ENCODE results near the gene MCAM. TPM values are rescaled to one million over a fixed set of nuclear protein-coding genes. Genes with fewer than 3 reads are reported as not detected.

The MCAM gene
- total and polyA plus RNA-seq, 4 donors = 2.2 to 49.6 (median 9.3) TPM

DNA sequence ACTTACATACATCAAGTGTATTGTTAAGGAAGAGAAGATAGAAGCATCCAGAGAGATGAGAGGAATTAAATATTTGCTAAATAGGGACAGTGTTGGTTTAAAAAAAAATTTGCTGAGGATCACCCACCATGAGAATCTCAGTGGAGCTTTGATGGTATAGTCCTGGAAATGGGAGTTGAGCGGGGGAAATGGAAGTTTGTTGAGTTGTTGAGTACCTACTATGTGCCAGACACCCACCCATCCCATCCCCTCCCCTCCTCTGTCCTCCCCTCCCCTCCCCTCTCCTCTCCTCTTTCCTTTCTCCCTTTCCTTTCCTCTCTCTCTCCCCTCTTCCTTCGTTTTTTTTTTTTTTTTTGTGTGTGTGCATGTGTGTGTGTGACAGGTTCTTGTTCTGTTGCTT lies 34.3 kb upstream of the MCAM start:
- peaks cover 1 to 19% (median 12%) of the 10 kb centered on the region in 4 donors for H3K4me1 ChIP-seq (ENCODE audit: control insufficient read depth in 4 of 4, insufficient read depth in 4 of 4, low read length in 3 of 4)
- no peak overlapping the region for H3K9ac ChIP-seq (ENCODE audit: low read depth in 1 of 2, low read length in 2 of 2)
- no peak overlapping the region for H3K4me3 ChIP-seq (ENCODE audit: low read depth in 1 of 3, low read length in 3 of 3)
- H3K27ac ChIP-seq (ENCODE audit: low read depth in 1 of 2, low read length in 2 of 2) = no peak overlapping the region
- TF ChIP-seq, protein P1, sequence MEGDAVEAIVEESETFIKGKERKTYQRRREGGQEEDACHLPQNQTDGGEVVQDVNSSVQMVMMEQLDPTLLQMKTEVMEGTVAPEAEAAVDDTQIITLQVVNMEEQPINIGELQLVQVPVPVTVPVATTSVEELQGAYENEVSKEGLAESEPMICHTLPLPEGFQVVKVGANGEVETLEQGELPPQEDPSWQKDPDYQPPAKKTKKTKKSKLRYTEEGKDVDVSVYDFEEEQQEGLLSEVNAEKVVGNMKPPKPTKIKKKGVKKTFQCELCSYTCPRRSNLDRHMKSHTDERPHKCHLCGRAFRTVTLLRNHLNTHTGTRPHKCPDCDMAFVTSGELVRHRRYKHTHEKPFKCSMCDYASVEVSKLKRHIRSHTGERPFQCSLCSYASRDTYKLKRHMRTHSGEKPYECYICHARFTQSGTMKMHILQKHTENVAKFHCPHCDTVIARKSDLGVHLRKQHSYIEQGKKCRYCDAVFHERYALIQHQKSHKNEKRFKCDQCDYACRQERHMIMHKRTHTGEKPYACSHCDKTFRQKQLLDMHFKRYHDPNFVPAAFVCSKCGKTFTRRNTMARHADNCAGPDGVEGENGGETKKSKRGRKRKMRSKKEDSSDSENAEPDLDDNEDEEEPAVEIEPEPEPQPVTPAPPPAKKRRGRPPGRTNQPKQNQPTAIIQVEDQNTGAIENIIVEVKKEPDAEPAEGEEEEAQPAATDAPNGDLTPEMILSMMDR (IDR thresholded peaks at IDR 0.05; ENCODE audit: low read depth, low read length, missing input control) = no peak
- TF ChIP-seq, protein P2, sequence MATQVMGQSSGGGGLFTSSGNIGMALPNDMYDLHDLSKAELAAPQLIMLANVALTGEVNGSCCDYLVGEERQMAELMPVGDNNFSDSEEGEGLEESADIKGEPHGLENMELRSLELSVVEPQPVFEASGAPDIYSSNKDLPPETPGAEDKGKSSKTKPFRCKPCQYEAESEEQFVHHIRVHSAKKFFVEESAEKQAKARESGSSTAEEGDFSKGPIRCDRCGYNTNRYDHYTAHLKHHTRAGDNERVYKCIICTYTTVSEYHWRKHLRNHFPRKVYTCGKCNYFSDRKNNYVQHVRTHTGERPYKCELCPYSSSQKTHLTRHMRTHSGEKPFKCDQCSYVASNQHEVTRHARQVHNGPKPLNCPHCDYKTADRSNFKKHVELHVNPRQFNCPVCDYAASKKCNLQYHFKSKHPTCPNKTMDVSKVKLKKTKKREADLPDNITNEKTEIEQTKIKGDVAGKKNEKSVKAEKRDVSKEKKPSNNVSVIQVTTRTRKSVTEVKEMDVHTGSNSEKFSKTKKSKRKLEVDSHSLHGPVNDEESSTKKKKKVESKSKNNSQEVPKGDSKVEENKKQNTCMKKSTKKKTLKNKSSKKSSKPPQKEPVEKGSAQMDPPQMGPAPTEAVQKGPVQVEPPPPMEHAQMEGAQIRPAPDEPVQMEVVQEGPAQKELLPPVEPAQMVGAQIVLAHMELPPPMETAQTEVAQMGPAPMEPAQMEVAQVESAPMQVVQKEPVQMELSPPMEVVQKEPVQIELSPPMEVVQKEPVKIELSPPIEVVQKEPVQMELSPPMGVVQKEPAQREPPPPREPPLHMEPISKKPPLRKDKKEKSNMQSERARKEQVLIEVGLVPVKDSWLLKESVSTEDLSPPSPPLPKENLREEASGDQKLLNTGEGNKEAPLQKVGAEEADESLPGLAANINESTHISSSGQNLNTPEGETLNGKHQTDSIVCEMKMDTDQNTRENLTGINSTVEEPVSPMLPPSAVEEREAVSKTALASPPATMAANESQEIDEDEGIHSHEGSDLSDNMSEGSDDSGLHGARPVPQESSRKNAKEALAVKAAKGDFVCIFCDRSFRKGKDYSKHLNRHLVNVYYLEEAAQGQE (IDR thresholded peaks at IDR 0.05) = no peak
- TF ChIP-seq YY1 (IDR thresholded peaks at IDR 0.05) (no peak), FOXA2 (IDR thresholded peaks at IDR 0.05) (no peak)
- WGBS = 46% methylated on average over 2 of the region's 2 CpGs
- no peaks in the 10 kb centered on the region for H3K36me3 ChIP-seq (ENCODE audit: control insufficient read depth in 4 of 4, insufficient read depth in 3 of 4, low read depth in 1 of 4, low read length in 3 of 4)
- DNase-seq (ENCODE audit: low spot score) = no peak
- H3K9me3 ChIP-seq (ENCODE audit: control insufficient read depth in 4 of 4, low read length in 3 of 4) = no peaks in the 10 kb centered on the region
- no peaks in the 10 kb centered on the region for H3K27me3 ChIP-seq (ENCODE audit: control insufficient read depth in 4 of 4, insufficient read depth in 4 of 4, low read length in 3 of 4)

DNA sequence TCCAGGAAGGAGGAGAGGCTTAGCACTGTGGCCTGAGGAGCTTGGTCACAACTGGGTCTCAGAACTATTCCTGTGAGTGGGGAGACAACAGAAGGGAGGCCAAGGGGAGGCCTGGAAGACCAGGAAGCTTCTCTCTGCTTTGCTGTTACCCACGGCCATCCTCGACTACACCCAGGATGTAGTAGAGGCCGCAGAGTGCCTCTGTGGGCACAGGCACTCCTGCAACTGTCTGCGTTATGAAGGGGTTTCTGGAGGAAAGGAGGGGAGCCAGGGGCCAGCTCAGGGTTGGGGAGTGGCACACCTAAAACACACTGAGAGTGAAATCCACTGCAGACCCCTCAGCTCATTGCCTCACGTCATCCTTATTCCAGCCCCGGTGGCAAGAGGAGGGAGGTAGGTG lies 33.4 kb upstream of the MCAM start:
- H3K4me3 ChIP-seq (ENCODE audit: low read depth in 1 of 3, low read length in 3 of 3) = no peak overlapping the region
- no peak overlapping the region for H3K9ac ChIP-seq (ENCODE audit: low read depth in 1 of 2, low read length in 2 of 2)
- TF ChIP-seq JUND (IDR thresholded peaks at IDR 0.05) (no peak), YY1 (IDR thresholded peaks at IDR 0.05) (no peak), GABPA (IDR thresholded peaks at IDR 0.05 in 1 of 2, conservative IDR thresholded peaks at IDR 0.05 in 1 of 2) (no peak), RAD21 (IDR thresholded peaks at IDR 0.05) (no peak), FOXA1 (IDR thresholded peaks at IDR 0.05) (no peak), HNF4G (IDR thresholded peaks at IDR 0.05) (no peak), FOXA2 (IDR thresholded peaks at IDR 0.05) (no peak)
- TF ChIP-seq, protein P3, sequence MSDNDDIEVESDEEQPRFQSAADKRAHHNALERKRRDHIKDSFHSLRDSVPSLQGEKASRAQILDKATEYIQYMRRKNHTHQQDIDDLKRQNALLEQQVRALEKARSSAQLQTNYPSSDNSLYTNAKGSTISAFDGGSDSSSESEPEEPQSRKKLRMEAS (IDR thresholded peaks at IDR 0.05) = no peak
- TF ChIP-seq, protein P4, sequence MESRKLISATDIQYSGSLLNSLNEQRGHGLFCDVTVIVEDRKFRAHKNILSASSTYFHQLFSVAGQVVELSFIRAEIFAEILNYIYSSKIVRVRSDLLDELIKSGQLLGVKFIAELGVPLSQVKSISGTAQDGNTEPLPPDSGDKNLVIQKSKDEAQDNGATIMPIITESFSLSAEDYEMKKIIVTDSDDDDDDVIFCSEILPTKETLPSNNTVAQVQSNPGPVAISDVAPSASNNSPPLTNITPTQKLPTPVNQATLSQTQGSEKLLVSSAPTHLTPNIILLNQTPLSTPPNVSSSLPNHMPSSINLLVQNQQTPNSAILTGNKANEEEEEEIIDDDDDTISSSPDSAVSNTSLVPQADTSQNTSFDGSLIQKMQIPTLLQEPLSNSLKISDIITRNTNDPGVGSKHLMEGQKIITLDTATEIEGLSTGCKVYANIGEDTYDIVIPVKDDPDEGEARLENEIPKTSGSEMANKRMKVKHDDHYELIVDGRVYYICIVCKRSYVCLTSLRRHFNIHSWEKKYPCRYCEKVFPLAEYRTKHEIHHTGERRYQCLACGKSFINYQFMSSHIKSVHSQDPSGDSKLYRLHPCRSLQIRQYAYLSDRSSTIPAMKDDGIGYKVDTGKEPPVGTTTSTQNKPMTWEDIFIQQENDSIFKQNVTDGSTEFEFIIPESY (IDR thresholded peaks at IDR 0.05) = no peak
- TF ChIP-seq, protein P2 (IDR thresholded peaks at IDR 0.05) = no peak
- TF ChIP-seq, protein P5, sequence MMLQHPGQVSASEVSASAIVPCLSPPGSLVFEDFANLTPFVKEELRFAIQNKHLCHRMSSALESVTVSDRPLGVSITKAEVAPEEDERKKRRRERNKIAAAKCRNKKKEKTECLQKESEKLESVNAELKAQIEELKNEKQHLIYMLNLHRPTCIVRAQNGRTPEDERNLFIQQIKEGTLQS (IDR thresholded peaks at IDR 0.05) = no peak
- H3K27me3 ChIP-seq (ENCODE audit: control insufficient read depth in 4 of 4, insufficient read depth in 4 of 4, low read length in 3 of 4) = no peaks in the 10 kb centered on the region
- H3K9me3 ChIP-seq (ENCODE audit: control insufficient read depth in 4 of 4, low read length in 3 of 4) = no peaks in the 10 kb centered on the region
- WGBS = 82% methylated on average over 6 of the region's 6 CpGs
- H3K27ac ChIP-seq (ENCODE audit: low read depth in 1 of 2, low read length in 2 of 2) = no peak overlapping the region
- H3K36me3 ChIP-seq (ENCODE audit: control insufficient read depth in 4 of 4, insufficient read depth in 3 of 4, low read depth in 1 of 4, low read length in 3 of 4) = no peaks in the 10 kb centered on the region
- no peak for DNase-seq (ENCODE audit: low spot score)
- peaks cover 0 to 14% (median 8%) of the 10 kb centered on the region in 4 donors for H3K4me1 ChIP-seq (ENCODE audit: control insufficient read depth in 4 of 4, insufficient read depth in 4 of 4, low read length in 3 of 4)
